ENCODE measurements around the gene NSUN6. TPM values are rescaled to one million over a fixed set of nuclear protein-coding genes. Genes with fewer than 3 reads are reported as not detected.

NSUN6 gene
- polyA plus RNA-seq, 3 donors, result 1.2 to 5.1 (median 3.1) TPM

- no peak overlapping the region for H3K4me3 ChIP-seq (replicated peaks in 1 of 3; ENCODE audit: low read depth in 2 of 3, low read length in 3 of 3)
- H3K9me3 Mint-ChIP-seq, result no peaks in the 10 kb centered on the region
- no peak overlapping the region for H3K27ac ChIP-seq (ENCODE audit: low read depth in 1 of 2, low read length in 2 of 2)
- H3K27ac Mint-ChIP-seq, result no peak overlapping the region
- H4K20me1 ChIP-seq (ENCODE audit: insufficient read depth, low read length), result no peaks in the 10 kb centered on the region
- H3K9ac ChIP-seq (ENCODE audit: insufficient read depth, low read length, poor library complexity, severe bottlenecking), result no peak overlapping the region
- WGBS (ENCODE audit: insufficient coverage), result 98% methylated on average over 5 of the region's 5 CpGs
- H3K9me3 ChIP-seq (replicated peaks in 1 of 2; ENCODE audit: control insufficient read depth in 1 of 2, insufficient read depth in 1 of 2, low read length in 2 of 2), result peaks cover 43 to 94% of the 10 kb centered on the region in 2 donors
- intact Hi-C loops (cut with micrococcal nuclease), result no loop called here
- no peak for TF ChIP-seq CTCF (IDR thresholded peaks at IDR 0.05)
- H3K27me3 Mint-ChIP-seq (ENCODE audit: low read depth in 3 of 3), result no peaks in the 10 kb centered on the region
- H3K4me2 ChIP-seq (replicated peaks; ENCODE audit: extremely low read depth, low read length, poor library complexity, severe bottlenecking), result no peak overlapping the region
- no peak for DNase-seq
- peaks cover 0 to 6% of the 10 kb centered on the region in 2 donors for H3K36me3 ChIP-seq (replicated peaks in 1 of 2; ENCODE audit: control insufficient read depth in 1 of 2, insufficient read depth in 2 of 2, low read length in 2 of 2)
- no peaks in the 10 kb centered on the region for H3K4me1 Mint-ChIP-seq
- no peak overlapping the region for H3K4me3 Mint-ChIP-seq
- H3K27me3 ChIP-seq (ENCODE audit: control insufficient read depth in 2 of 2, insufficient read depth in 2 of 2, low read length in 2 of 2), result no peaks in the 10 kb centered on the region
- H2AFZ ChIP-seq (ENCODE audit: insufficient read depth, low read depth, low read length, poor library complexity, severe bottlenecking), result no peak overlapping the region
- H3K4me1 ChIP-seq (ENCODE audit: control insufficient read depth in 1 of 2, insufficient read depth in 2 of 2, low read length in 2 of 2), result no peaks in the 10 kb centered on the region
- H3K79me2 ChIP-seq (ENCODE audit: insufficient read depth, low read length), result no peaks in the 10 kb centered on the region
- H3K36me3 Mint-ChIP-seq, result no peaks in the 10 kb centered on the region
Observed at GRCh38 chr10:18565006-18565405, 86.4 kb downstream of the NSUN6 start.

- no peaks in the 10 kb centered on the region for H3K27me3 ChIP-seq (ENCODE audit: control insufficient read depth in 2 of 2, insufficient read depth in 2 of 2, low read length in 2 of 2)
- peaks cover 34 to 93% of the 10 kb centered on the region in 2 donors for H3K9me3 ChIP-seq (replicated peaks in 1 of 2; ENCODE audit: control insufficient read depth in 1 of 2, insufficient read depth in 1 of 2, low read length in 2 of 2)
- no peak overlapping the region for H2AFZ ChIP-seq (ENCODE audit: insufficient read depth, low read depth, low read length, poor library complexity, severe bottlenecking)
- no peak overlapping the region for H3K27ac Mint-ChIP-seq
- no peaks in the 10 kb centered on the region for H3K4me1 ChIP-seq (ENCODE audit: control insufficient read depth in 1 of 2, insufficient read depth in 2 of 2, low read length in 2 of 2)
- DNase-seq, result no peak
- H3K36me3 Mint-ChIP-seq, result no peaks in the 10 kb centered on the region
- no peaks in the 10 kb centered on the region for H3K79me2 ChIP-seq (ENCODE audit: insufficient read depth, low read length)
- H3K27me3 Mint-ChIP-seq (ENCODE audit: low read depth in 3 of 3), result no peaks in the 10 kb centered on the region
- intact Hi-C loops (cut with micrococcal nuclease), result no loop called here
- peaks cover 0 to 20% of the 10 kb centered on the region in 2 donors for H3K36me3 ChIP-seq (replicated peaks in 1 of 2; ENCODE audit: control insufficient read depth in 1 of 2, insufficient read depth in 2 of 2, low read length in 2 of 2)
- H3K4me1 Mint-ChIP-seq, result no peaks in the 10 kb centered on the region
- no peak for TF ChIP-seq CTCF (IDR thresholded peaks at IDR 0.05)
- H3K9ac ChIP-seq (ENCODE audit: insufficient read depth, low read length, poor library complexity, severe bottlenecking), result no peak overlapping the region
- no peaks in the 10 kb centered on the region for H4K20me1 ChIP-seq (ENCODE audit: insufficient read depth, low read length)
- H3K4me3 Mint-ChIP-seq, result no peak overlapping the region
- no peak overlapping the region for H3K4me2 ChIP-seq (replicated peaks; ENCODE audit: extremely low read depth, low read length, poor library complexity, severe bottlenecking)
- no peak overlapping the region for H3K4me3 ChIP-seq (replicated peaks in 1 of 3; ENCODE audit: low read depth in 2 of 3, low read length in 3 of 3)
- H3K9me3 Mint-ChIP-seq, result no peaks in the 10 kb centered on the region
- 95% methylated on average over 5 of the region's 6 CpGs for WGBS (ENCODE audit: insufficient coverage)
- no peak overlapping the region for H3K27ac ChIP-seq (ENCODE audit: low read depth in 1 of 2, low read length in 2 of 2)
Observed at GRCh38 chr10:18563003-18563726, 88.2 kb downstream of the NSUN6 start.
